ENCODE results near the gene ZFAND3.
A peak's percentile ranks its signal among the peaks of the same experiment; 100 is the strongest.

Gene ZFAND3

DNA sequence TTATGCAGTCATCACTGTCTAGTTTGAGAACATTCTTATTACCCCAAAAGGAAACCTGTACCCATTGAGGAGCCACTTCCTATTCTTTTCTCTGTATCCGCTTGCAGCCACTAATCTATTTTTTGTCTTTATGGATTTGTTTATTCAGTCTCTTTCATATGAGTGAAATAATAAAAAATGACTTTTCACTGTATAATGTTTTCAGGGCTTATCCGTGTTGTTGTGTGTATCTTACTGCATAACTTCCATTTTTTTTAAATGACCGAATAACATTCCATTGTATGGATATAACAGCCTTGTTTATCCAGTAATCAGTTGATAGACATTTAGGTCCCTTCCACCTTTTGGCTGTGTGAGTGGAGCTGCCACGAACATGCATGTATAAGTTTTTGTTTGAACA lies 86.6 kb downstream of the ZFAND3 start:
- Histone ChIP-seq H3K9me3 (ENCODE audit: control insufficient read depth, low read length) (no peaks in the 10 kb centered on the region), H3K36me3 (ENCODE audit: control insufficient read depth, insufficient read depth, low read length, severe bottlenecking) (no peaks in the 10 kb centered on the region), H3K27me3 (replicated peaks; ENCODE audit: control insufficient read depth, insufficient read depth, low read length) (no peaks in the 10 kb centered on the region), H3K4me1 (ENCODE audit: control insufficient read depth, insufficient read depth, low read length) (peaks cover 20% of the 10 kb centered on the region), H3K9ac (ENCODE audit: low read length) (no peak overlapping the region), H3K4me3 (ENCODE audit: low read length) (no peak overlapping the region)
- DNase-seq (ENCODE audit: low read depth) = peak; percentile 30

DNA sequence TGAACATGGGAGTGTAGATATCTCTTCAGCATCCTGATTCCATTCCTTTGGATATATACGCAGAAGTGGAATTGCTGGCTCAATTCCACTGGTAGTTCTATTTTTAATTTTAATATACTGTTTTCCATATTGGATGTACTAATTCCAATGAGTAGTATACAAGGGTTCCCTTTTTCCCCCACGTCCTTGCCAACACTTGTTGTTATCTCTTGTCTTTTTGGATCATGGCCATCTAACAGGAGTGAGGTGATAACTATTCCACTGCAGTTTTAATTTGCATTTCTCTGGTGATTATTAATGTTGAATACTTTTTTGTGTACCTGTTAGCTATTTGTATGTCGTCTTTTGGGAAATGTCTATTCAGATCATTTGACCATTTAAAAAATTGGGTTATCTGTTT lies 91.5 kb downstream of the ZFAND3 start:
- no peak for DNase-seq (ENCODE audit: low read depth)
- no peak overlapping the region for H3K9ac ChIP-seq (ENCODE audit: low read length)
- H3K4me3 ChIP-seq (ENCODE audit: low read length) = no peak overlapping the region
- no peaks in the 10 kb centered on the region for H3K36me3 ChIP-seq (ENCODE audit: control insufficient read depth, insufficient read depth, low read length, severe bottlenecking)
- peaks cover 3% of the 10 kb centered on the region for H3K4me1 ChIP-seq (ENCODE audit: control insufficient read depth, insufficient read depth, low read length)
- no peaks in the 10 kb centered on the region for H3K27me3 ChIP-seq (replicated peaks; ENCODE audit: control insufficient read depth, insufficient read depth, low read length)
- H3K9me3 ChIP-seq (ENCODE audit: control insufficient read depth, low read length) = no peaks in the 10 kb centered on the region

DNA sequence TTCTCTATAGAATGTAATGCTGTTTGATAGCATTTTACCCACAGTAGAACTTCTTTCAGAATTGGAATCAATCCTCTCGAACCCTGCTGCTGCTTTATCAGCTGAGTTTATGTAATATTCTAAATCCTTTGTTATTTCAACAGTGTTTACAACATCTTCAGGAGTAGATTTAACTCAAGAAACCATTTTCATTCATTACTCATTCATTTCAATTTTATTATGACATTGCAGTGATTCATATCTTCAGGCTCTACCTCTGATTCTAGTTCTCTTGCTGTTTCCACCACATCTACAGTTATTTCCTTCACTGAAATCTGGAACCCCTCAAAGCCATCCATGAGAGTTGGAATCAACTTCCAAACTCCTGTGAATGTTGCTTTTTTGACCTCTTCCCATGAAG lies 93.7 kb downstream of the ZFAND3 start:
- Histone ChIP-seq H3K36me3 (ENCODE audit: control insufficient read depth, insufficient read depth, low read length, severe bottlenecking) (peaks cover 7% of the 10 kb centered on the region), H3K27me3 (replicated peaks; ENCODE audit: control insufficient read depth, insufficient read depth, low read length) (no peaks in the 10 kb centered on the region), H3K9ac (ENCODE audit: low read length) (no peak overlapping the region), H3K4me3 (ENCODE audit: low read length) (no peak overlapping the region), H3K4me1 (ENCODE audit: control insufficient read depth, insufficient read depth, low read length) (peaks cover 3% of the 10 kb centered on the region), H3K9me3 (ENCODE audit: control insufficient read depth, low read length) (no peaks in the 10 kb centered on the region)
- DNase-seq (ENCODE audit: low read depth) = peak; percentile 32

DNA sequence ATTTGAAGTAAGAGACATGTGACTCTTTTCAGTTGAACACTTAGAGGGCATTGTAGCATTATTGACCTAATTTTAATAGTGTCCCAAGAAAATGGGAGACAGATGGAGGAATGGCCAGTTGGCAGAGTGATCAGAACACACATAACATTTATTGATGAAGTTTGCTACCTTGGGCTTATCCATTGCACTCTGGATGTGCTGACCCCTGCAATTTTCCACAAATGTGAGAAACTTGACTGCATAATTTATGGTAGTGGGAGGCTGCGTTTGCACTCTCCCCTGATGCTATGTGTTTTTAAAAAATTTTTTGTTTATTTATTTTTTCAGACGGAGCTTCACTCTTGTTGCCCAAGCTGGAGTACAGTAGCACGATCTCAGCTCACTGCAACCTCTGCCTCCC lies 95.9 kb downstream of the ZFAND3 start:
- H3K4me1 ChIP-seq (ENCODE audit: control insufficient read depth, insufficient read depth, low read length) = peaks cover 16% of the 10 kb centered on the region
- H3K36me3 ChIP-seq (ENCODE audit: control insufficient read depth, insufficient read depth, low read length, severe bottlenecking) = peaks cover 7% of the 10 kb centered on the region
- no peaks in the 10 kb centered on the region for H3K27me3 ChIP-seq (replicated peaks; ENCODE audit: control insufficient read depth, insufficient read depth, low read length)
- H3K9ac ChIP-seq (ENCODE audit: low read length) = no peak overlapping the region
- DNase-seq (ENCODE audit: low read depth) = no peak
- no peak overlapping the region for H3K4me3 ChIP-seq (ENCODE audit: low read length)
- H3K9me3 ChIP-seq (ENCODE audit: control insufficient read depth, low read length) = no peaks in the 10 kb centered on the region

DNA sequence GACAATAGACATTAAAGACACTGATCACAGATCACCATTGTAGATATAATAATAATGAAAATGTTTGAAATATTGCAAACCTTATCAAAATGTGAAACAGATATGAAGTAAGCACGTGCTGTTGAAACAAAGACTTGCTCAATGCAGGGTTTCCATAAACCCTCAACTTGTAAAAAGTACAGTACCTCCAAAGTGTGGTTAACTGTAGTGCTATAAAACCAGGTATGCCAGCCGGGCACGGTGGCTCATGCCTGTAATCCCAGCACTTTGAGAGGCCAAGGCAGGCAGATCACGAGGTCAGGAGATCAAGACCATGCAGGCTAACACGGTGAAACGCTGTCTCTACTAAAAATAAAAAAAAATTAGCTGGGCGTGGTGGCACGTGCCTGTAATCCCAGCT lies 96.6 kb downstream of the ZFAND3 start:
- peaks cover 20% of the 10 kb centered on the region for H3K4me1 ChIP-seq (ENCODE audit: control insufficient read depth, insufficient read depth, low read length)
- H3K4me3 ChIP-seq (ENCODE audit: low read length) = no peak overlapping the region
- H3K9ac ChIP-seq (ENCODE audit: low read length) = no peak overlapping the region
- peaks cover 7% of the 10 kb centered on the region for H3K36me3 ChIP-seq (ENCODE audit: control insufficient read depth, insufficient read depth, low read length, severe bottlenecking)
- no peak for DNase-seq (ENCODE audit: low read depth)
- no peaks in the 10 kb centered on the region for H3K9me3 ChIP-seq (ENCODE audit: control insufficient read depth, low read length)
- no peaks in the 10 kb centered on the region for H3K27me3 ChIP-seq (replicated peaks; ENCODE audit: control insufficient read depth, insufficient read depth, low read length)

DNA sequence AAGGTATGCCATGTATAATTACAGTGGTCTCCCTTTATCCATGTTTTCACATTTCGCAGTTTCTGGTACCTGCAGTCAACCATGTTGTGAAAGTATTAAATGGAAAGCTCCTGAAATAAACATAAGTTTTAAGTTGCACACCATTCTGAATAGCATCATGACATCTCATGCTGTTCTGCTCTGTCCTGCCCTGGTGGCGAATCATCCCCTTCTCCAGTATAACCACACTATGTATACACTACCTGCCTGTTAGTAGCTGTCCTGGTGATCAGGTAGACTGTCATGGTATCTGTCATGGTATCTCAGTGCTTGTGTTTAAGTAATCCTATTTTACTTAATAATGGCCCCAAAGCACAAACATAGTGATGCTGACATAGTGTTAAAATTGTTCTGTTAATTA lies 97.1 kb downstream of the ZFAND3 start:
- Histone ChIP-seq H3K9me3 (ENCODE audit: control insufficient read depth, low read length) (no peaks in the 10 kb centered on the region), H3K27me3 (replicated peaks; ENCODE audit: control insufficient read depth, insufficient read depth, low read length) (no peaks in the 10 kb centered on the region), H3K4me3 (ENCODE audit: low read length) (no peak overlapping the region), H3K4me1 (ENCODE audit: control insufficient read depth, insufficient read depth, low read length) (peaks cover 20% of the 10 kb centered on the region), H3K9ac (ENCODE audit: low read length) (no peak overlapping the region), H3K36me3 (ENCODE audit: control insufficient read depth, insufficient read depth, low read length, severe bottlenecking) (peaks cover 7% of the 10 kb centered on the region)
- no peak for DNase-seq (ENCODE audit: low read depth)

DNA sequence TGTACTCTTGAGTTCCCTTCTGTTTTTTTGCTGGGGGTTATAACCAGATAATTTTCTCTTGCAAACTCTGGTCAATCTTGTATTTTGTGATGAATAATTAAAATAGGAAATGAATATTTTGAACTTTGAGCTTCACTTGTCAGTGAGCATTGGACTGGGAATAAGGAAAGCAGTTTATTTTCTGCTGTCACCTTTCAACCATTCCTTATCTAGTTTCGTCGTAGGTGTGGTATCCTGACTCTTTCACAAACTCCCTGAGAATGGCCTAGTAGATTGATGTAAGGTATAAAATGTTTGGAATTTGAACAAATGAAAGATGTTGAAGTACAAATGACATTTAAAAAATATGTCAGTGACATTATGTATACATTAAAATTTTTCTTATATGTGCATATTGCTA lies 98.0 kb downstream of the ZFAND3 start:
- H3K9me3 ChIP-seq (ENCODE audit: control insufficient read depth, low read length) = no peaks in the 10 kb centered on the region
- no peaks in the 10 kb centered on the region for H3K27me3 ChIP-seq (replicated peaks; ENCODE audit: control insufficient read depth, insufficient read depth, low read length)
- H3K4me3 ChIP-seq (ENCODE audit: low read length) = no peak overlapping the region
- H3K4me1 ChIP-seq (ENCODE audit: control insufficient read depth, insufficient read depth, low read length) = peaks cover 20% of the 10 kb centered on the region
- H3K36me3 ChIP-seq (ENCODE audit: control insufficient read depth, insufficient read depth, low read length, severe bottlenecking) = peaks cover 7% of the 10 kb centered on the region
- H3K9ac ChIP-seq (ENCODE audit: low read length) = no peak overlapping the region
- no peak for DNase-seq (ENCODE audit: low read depth)

DNA sequence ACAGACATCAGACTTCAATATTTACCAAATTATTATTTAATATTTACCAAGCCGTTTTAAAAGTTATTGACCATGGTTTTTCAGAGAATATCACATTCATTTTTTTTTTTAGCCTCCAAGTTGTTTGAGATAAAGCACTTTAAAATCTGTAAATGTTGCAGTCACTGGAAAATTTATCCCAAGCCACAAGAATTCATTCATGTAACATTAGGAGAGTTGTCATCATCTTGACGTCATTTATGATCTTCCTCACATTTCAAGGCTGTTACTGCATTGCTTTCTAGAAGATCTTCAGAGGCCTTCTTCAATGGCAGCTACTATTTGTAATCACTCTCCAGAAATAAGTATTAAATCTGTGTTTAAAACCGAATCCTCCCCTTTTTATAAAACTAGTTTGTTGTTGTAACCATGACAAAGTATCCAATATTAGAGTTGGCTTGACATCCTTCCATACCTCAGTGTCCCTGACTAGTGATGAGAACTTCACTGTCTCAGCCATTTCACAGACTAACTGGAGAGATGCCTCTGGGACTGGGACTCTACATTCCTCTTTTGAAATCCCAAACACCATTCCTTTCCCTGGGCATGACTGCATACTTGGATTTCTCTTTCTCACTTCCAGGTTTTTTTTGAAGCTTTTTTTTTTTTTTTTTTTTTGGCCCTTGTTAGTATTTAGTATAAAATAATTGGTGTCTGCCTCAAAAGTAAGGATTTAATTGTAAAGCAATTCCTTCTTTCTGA lies 100.1 kb downstream of the ZFAND3 start:
- peaks cover 17% of the 10 kb centered on the region for H3K4me1 ChIP-seq (ENCODE audit: control insufficient read depth, insufficient read depth, low read length)
- peak; percentile 45 for DNase-seq (ENCODE audit: low read depth)
- H3K27me3 ChIP-seq (replicated peaks; ENCODE audit: control insufficient read depth, insufficient read depth, low read length) = no peaks in the 10 kb centered on the region
- H3K4me3 ChIP-seq (ENCODE audit: low read length) = no peak overlapping the region
- peaks cover 7% of the 10 kb centered on the region for H3K36me3 ChIP-seq (ENCODE audit: control insufficient read depth, insufficient read depth, low read length, severe bottlenecking)
- no peaks in the 10 kb centered on the region for H3K9me3 ChIP-seq (ENCODE audit: control insufficient read depth, low read length)
- H3K9ac ChIP-seq (ENCODE audit: low read length) = no peak overlapping the region

DNA sequence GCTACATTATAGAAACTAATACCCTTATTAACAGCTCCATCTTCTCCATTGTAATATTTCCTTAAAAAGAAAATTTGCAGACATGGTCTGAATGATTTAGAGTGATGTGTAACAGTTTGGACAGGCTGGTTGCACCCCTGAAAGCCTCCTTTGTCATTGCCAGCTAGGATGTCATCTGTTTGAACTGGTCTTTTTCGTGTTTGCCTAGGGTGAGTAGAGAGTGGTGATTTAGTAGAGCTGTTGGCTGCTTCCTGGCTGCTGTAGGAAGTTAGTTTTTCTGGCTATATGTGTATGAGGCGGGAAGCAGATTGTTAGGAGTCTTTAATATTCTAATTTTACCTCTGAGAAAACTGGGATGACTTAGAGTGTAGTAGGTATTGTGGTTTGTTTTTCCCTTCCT lies 101.1 kb downstream of the ZFAND3 start:
- Histone ChIP-seq H3K36me3 (ENCODE audit: control insufficient read depth, insufficient read depth, low read length, severe bottlenecking) (peaks cover 7% of the 10 kb centered on the region), H3K4me1 (ENCODE audit: control insufficient read depth, insufficient read depth, low read length) (peaks cover 17% of the 10 kb centered on the region), H3K27me3 (replicated peaks; ENCODE audit: control insufficient read depth, insufficient read depth, low read length) (no peaks in the 10 kb centered on the region), H3K9me3 (ENCODE audit: control insufficient read depth, low read length) (no peaks in the 10 kb centered on the region), H3K4me3 (ENCODE audit: low read length) (no peak overlapping the region), H3K9ac (ENCODE audit: low read length) (no peak overlapping the region)
- no peak for DNase-seq (ENCODE audit: low read depth)

DNA sequence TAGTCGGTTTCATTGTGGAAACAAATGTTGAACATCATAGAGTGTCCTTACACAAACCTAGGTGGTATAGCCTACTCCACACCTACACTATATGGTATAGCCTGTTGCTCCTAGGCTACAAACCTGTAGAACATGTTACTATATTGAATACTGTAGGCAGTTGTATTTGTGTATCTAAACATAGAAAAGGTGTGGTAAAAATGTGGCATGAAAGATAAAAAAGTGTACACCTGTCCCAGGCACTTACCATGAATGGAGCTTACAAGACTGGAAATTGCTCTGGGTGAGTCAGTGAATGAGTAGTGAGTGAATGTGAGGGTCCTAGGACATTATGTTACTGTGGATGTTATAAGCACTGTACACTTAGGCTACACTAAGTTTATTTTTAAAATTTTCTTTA lies 103.0 kb downstream of the ZFAND3 start:
- no peaks in the 10 kb centered on the region for H3K36me3 ChIP-seq (ENCODE audit: control insufficient read depth, insufficient read depth, low read length, severe bottlenecking)
- no peaks in the 10 kb centered on the region for H3K27me3 ChIP-seq (replicated peaks; ENCODE audit: control insufficient read depth, insufficient read depth, low read length)
- no peak overlapping the region for H3K4me3 ChIP-seq (ENCODE audit: low read length)
- DNase-seq (ENCODE audit: low read depth) = no peak
- H3K9ac ChIP-seq (ENCODE audit: low read length) = no peak overlapping the region
- no peaks in the 10 kb centered on the region for H3K9me3 ChIP-seq (ENCODE audit: control insufficient read depth, low read length)
- peaks cover 17% of the 10 kb centered on the region for H3K4me1 ChIP-seq (ENCODE audit: control insufficient read depth, insufficient read depth, low read length)

DNA sequence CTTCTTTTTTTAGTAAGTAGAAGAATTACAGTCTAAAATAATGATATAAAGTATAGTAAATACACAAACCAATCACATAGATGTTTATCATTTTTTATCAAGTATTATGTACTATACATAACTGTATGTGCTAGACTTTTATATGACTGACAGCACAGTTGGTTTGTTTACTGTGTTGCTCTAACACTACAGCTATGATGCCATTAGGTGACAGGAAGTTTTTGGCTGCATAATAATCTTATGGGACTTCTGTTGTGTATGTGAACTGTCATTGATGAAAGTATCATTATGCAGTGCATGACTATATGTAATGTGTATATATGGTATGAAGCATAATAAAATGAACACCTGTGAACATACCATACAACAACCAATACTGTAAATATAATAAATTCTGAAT lies 104.0 kb downstream of the ZFAND3 start:
- Histone ChIP-seq H3K4me3 (ENCODE audit: low read length) (no peak overlapping the region), H3K36me3 (ENCODE audit: control insufficient read depth, insufficient read depth, low read length, severe bottlenecking) (no peaks in the 10 kb centered on the region), H3K9ac (ENCODE audit: low read length) (no peak overlapping the region), H3K4me1 (ENCODE audit: control insufficient read depth, insufficient read depth, low read length) (peaks cover 17% of the 10 kb centered on the region), H3K9me3 (ENCODE audit: control insufficient read depth, low read length) (no peaks in the 10 kb centered on the region), H3K27me3 (replicated peaks; ENCODE audit: control insufficient read depth, insufficient read depth, low read length) (no peaks in the 10 kb centered on the region)
- no peak for DNase-seq (ENCODE audit: low read depth)

DNA sequence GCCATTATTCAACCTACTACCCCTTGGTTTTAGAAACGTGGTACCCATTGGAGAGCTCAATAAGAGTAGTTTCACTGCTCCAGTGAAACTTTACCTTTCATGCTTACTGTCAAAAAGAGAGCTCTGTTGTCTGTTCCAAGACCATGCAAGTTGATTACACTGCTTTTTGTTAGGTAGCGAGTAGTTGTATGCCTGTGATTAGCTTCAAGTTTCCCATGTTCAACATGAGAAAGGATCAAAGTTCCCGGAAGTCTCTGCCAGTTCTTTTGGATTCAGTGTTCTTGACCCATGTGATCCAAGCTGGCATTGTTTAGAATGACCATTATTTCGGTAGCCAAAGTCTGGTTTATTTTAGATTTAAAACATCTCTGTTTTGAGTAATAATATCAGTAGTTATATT lies 107.1 kb downstream of the ZFAND3 start:
- H3K9ac ChIP-seq (ENCODE audit: low read length) = no peak overlapping the region
- H3K27me3 ChIP-seq (replicated peaks; ENCODE audit: control insufficient read depth, insufficient read depth, low read length) = no peaks in the 10 kb centered on the region
- DNase-seq (ENCODE audit: low read depth) = no peak
- no peaks in the 10 kb centered on the region for H3K9me3 ChIP-seq (ENCODE audit: control insufficient read depth, low read length)
- no peaks in the 10 kb centered on the region for H3K4me1 ChIP-seq (ENCODE audit: control insufficient read depth, insufficient read depth, low read length)
- H3K36me3 ChIP-seq (ENCODE audit: control insufficient read depth, insufficient read depth, low read length, severe bottlenecking) = no peaks in the 10 kb centered on the region
- H3K4me3 ChIP-seq (ENCODE audit: low read length) = no peak overlapping the region

Data from adipocyte (in vitro differentiated cells).